Mesenchymal stem cell (in vitro differentiated cells and primary cell): ENCODE data around the gene ASB16.

Experiments
- DNase-seq: peaks from one replicate; pipeline ENCODE4 v3.0.0-alpha.2; 2013
- H2AFZ ChIP-seq: one replicate; pipeline ENCODE4 v1.6.1; 2013; ENCODE audit warnings: low read depth, mild to moderate bottlenecking, control low read depth, inconsistent platforms, low read length, moderate library complexity
- H2AK5ac ChIP-seq: 2 replicates; pipeline ENCODE4 v1.6.1; 2013; ENCODE audit warnings: low read length, moderate library complexity, mild to moderate bottlenecking, inconsistent platforms; ENCODE audit not compliant: severe bottlenecking
- H2BK120ac ChIP-seq: one replicate; pipeline ENCODE4 v1.6.1; 2013; ENCODE audit warnings: low read depth, mild to moderate bottlenecking, inconsistent platforms, low read length, moderate library complexity
- H2BK12ac ChIP-seq, 2 experiments: one replicate each; pipeline ENCODE4 v1.6.1; 2013; ENCODE audit warnings: inconsistent platforms in 2 of 2, low read length in 2 of 2, mild to moderate bottlenecking in 2 of 2, moderate library complexity in 2 of 2, control low read depth in 1 of 2
- H2BK15ac ChIP-seq: one replicate; pipeline ENCODE4 v1.6.1; 2013; ENCODE audit warnings: mild to moderate bottlenecking, low read depth, inconsistent platforms; ENCODE audit not compliant: poor library complexity, severe bottlenecking
- H2BK5ac ChIP-seq: 2 replicates; pipeline ENCODE4 v1.6.1; 2013; ENCODE audit warnings: low read depth, mild to moderate bottlenecking, low read length, control low read depth, inconsistent platforms; ENCODE audit not compliant: poor library complexity, severe bottlenecking
- H3K14ac ChIP-seq, 2 experiments: one replicate each; pipeline ENCODE4 v1.6.1; 2013; ENCODE audit warnings: inconsistent platforms in 2 of 2, low read length in 2 of 2, control low read depth in 1 of 2, mild to moderate bottlenecking in 1 of 2, moderate library complexity in 1 of 2
- H3K18ac ChIP-seq, 2 experiments: one replicate each; pipeline ENCODE4 v1.6.1; 2013; ENCODE audit warnings: inconsistent platforms in 2 of 2, low read length in 2 of 2, control low read depth in 1 of 2, low read depth in 1 of 2, mild to moderate bottlenecking in 1 of 2
- H3K23ac ChIP-seq, 2 experiments: one replicate each; pipeline ENCODE4 v1.6.1; 2013; ENCODE audit warnings: inconsistent platforms in 2 of 2, low read length in 2 of 2, mild to moderate bottlenecking in 2 of 2, moderate library complexity in 2 of 2, control low read depth in 1 of 2
- H3K27ac ChIP-seq: 2 replicates; pipeline ENCODE4 v1.5.1; 2013; ENCODE audit warnings: mild to moderate bottlenecking, moderate library complexity, low read length, control low read depth, inconsistent platforms; ENCODE audit not compliant: poor library complexity, severe bottlenecking
- H3K27me3 ChIP-seq, 2 experiments: 2 replicates each; pipeline versions ENCODE4 v1.6.1 to v1.7.0; 2013; ENCODE audit warnings: low read length in 2 of 2, mild to moderate bottlenecking in 2 of 2, moderate library complexity in 2 of 2, control low read depth in 1 of 2, inconsistent platforms in 1 of 2; ENCODE audit not compliant: control insufficient read depth in 1 of 2, insufficient read depth in 1 of 2
- H3K36me3 ChIP-seq, 2 experiments: 2 replicates each; pipeline versions ENCODE4 v1.6.1 to v1.7.0; 2013; ENCODE audit warnings: low read length in 2 of 2, control low read depth in 1 of 2, inconsistent platforms in 1 of 2, low read depth in 1 of 2, mild to moderate bottlenecking in 1 of 2; ENCODE audit not compliant: insufficient read depth in 2 of 2, control insufficient read depth in 1 of 2
- H3K4ac ChIP-seq, 2 experiments: one replicate each; pipeline ENCODE4 v1.6.1; 2013; ENCODE audit warnings: inconsistent platforms in 2 of 2, low read length in 2 of 2, mild to moderate bottlenecking in 2 of 2, moderate library complexity in 2 of 2, control low read depth in 1 of 2, low read depth in 1 of 2
- H3K4me1 ChIP-seq: 2 replicates; pipeline ENCODE4 v1.6.1; 2013; ENCODE audit warnings: low read depth, low read length, control low read depth; ENCODE audit not compliant: control insufficient read depth, insufficient read depth
- H3K4me2 ChIP-seq: 2 replicates; pipeline ENCODE4 v1.6.1; 2013; ENCODE audit warnings: low read length, mild to moderate bottlenecking, inconsistent platforms; ENCODE audit not compliant: poor library complexity, severe bottlenecking
- H3K4me3 ChIP-seq, 2 experiments: 2 replicates each; pipeline versions ENCODE4 v1.5.1 to v1.7.0; 2013; ENCODE audit warnings: low read length in 2 of 2, mild to moderate bottlenecking in 2 of 2, control low read depth in 1 of 2, low read depth in 1 of 2; ENCODE audit not compliant: insufficient read depth in 1 of 2
- H3K79me1 ChIP-seq: replicated peaks from 2 replicates; pipeline ENCODE4 v1.6.1; 2013; ENCODE audit warnings: mild to moderate bottlenecking, control low read depth, low read length, inconsistent platforms; ENCODE audit not compliant: poor library complexity, severe bottlenecking
- H3K9ac ChIP-seq: 2 replicates; pipeline ENCODE4 v1.7.0; 2013; ENCODE audit warnings: mild to moderate bottlenecking, low read length, moderate library complexity
- H3K9me3 ChIP-seq: 2 replicates; pipeline ENCODE4 v1.7.0; 2013; ENCODE audit warnings: mild to moderate bottlenecking, low read length; ENCODE audit not compliant: control insufficient read depth
- H4K8ac ChIP-seq: one replicate; pipeline ENCODE4 v1.6.1; 2013; ENCODE audit warnings: inconsistent platforms, mild to moderate bottlenecking, low read length, moderate library complexity
- H4K91ac ChIP-seq: one replicate; pipeline ENCODE4 v1.6.1; 2013; ENCODE audit warnings: mild to moderate bottlenecking, low read length, inconsistent platforms
- WGBS: methylation state at CpG from one replicate; pipeline ENCODE4 v1.1.7; 2013; ENCODE audit warnings: mixed read lengths; 5-methylcytosine and 5-hydroxymethylcytosine counted together

Gene ASB16

DNA sequence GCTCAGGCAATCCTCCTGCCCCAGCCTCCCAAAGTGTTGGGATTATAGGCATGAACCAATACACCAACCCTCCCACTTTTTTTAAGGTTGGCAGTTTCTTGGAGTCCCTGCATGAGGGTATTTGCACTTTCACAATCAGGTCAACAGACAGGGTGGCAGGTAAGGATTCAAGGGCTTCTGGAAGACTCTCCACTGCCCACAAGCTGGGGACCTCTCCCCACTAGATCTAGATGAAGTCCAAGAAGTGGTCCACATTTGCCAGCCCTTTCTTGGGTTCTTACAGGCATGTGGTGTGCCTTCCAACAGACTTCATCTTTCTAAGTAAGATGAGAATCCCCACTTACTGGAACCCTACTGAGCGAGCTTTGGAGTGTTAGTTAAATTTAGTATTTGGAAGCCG, 3.9 kb downstream of the ASB16 start:
- Histone ChIP-seq H2AK5ac (no peak overlapping the region), H3K4me3 (no peak overlapping the region), H3K79me1 (peaks cover 18% of the 10 kb centered on the region), H3K9ac (no peak overlapping the region), H2BK15ac (no peak overlapping the region), H3K4me2 (no peak overlapping the region), H4K8ac (no peak overlapping the region), H3K36me3 (peaks cover 31 to 36% of the 10 kb centered on the region in 2 experiments), H3K4ac (no peak overlapping the region), H3K9me3 (no peaks in the 10 kb centered on the region), H3K14ac (no peak overlapping the region), H3K27ac (no peak overlapping the region), H2AFZ (no peak overlapping the region), H2BK120ac (no peak overlapping the region), H3K4me1 (peaks cover 15% of the 10 kb centered on the region), H3K18ac (no peak overlapping the region), H4K91ac (no peak overlapping the region), H3K27me3 (no peaks in the 10 kb centered on the region), H3K23ac (no peak overlapping the region), H2BK5ac (no peak overlapping the region), H2BK12ac (no peak overlapping the region)
- DNase-seq: no peak
- 100% methylated on average over 1 of the region's 2 CpGs for WGBS

DNA sequence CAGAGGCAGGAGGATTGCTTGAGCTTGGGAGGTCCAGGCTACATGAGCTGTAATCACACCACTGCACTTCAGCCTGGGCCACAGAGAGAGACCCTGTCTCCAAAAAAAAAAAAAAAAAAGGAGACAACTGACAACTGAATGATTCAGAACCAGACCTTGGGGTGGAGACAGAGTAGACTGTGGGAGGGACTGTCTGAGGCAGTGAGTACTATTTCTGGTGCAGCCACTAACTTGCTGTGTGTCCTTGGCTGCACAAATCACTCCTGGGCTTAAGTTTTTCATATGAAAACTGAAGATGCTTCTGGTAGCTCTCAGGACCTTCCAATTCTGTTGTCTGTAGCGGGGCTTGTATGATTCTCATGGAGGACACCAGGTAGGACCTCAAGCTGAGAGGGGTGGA, 5.8 kb downstream of the ASB16 start:
- H2BK15ac ChIP-seq: no peak overlapping the region
- no peak overlapping the region for H3K27ac ChIP-seq
- no peak overlapping the region for H3K14ac ChIP-seq
- H2BK12ac ChIP-seq: no peak overlapping the region
- no peak overlapping the region for H2AFZ ChIP-seq
- peaks cover 31 to 36% of the 10 kb centered on the region in 2 experiments for H3K36me3 ChIP-seq
- H2BK5ac ChIP-seq: no peak overlapping the region
- no peak for DNase-seq
- 91% methylated on average over 1 of the region's 1 CpG for WGBS
- H3K79me1 ChIP-seq: peaks cover 18% of the 10 kb centered on the region
- peaks cover 7% of the 10 kb centered on the region for H3K4me1 ChIP-seq
- H3K4ac ChIP-seq: no peak overlapping the region
- H2BK120ac ChIP-seq: no peak overlapping the region
- H3K18ac ChIP-seq: no peak overlapping the region
- no peak overlapping the region for H2AK5ac ChIP-seq
- H3K23ac ChIP-seq: no peak overlapping the region
- H4K91ac ChIP-seq: no peak overlapping the region
- no peak overlapping the region for H3K4me3 ChIP-seq
- no peak overlapping the region for H3K9ac ChIP-seq
- H3K4me2 ChIP-seq: no peak overlapping the region
- H3K27me3 ChIP-seq: no peaks in the 10 kb centered on the region
- no peaks in the 10 kb centered on the region for H3K9me3 ChIP-seq
- no peak overlapping the region for H4K8ac ChIP-seq

DNA sequence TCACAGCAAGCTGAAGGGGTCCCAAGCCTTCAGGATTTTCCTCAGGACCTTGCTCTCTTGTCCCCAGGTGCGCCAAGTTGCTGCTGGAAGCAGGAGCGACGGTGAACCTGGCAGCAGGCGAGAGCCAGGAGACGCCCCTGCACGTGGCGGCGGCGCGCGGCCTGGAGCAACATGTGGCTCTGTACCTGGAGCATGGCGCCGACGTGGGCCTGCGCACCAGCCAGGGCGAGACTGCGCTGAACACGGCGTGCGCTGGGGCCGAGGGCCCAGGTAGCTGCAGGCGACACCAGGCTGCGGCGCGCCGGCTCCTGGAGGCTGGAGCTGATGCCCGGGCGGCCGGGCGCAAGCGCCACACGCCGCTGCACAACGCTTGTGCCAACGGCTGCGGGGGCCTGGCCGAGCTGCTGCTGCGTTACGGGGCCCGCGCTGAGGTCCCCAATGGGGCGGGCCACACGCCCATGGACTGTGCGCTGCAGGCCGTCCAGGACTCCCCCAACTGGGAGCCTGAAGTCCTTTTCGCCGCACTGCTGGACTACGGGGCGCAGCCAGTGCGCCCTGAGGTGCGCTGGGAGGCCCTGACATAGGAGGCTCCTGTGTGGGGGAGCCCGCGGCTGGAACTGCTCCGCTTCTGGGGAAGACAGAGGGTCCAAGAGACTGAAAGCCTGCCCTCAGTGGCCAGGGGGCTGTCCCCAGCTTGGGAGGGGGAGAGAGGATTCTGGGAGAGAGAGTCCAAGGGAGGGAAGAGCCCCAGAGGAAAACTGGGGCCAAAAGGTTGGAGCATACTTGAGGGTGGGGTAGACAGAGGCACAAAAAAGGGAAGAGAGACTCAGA, 6.4 kb downstream of the ASB16 start:
- H2BK5ac ChIP-seq: no peak overlapping the region

DNA sequence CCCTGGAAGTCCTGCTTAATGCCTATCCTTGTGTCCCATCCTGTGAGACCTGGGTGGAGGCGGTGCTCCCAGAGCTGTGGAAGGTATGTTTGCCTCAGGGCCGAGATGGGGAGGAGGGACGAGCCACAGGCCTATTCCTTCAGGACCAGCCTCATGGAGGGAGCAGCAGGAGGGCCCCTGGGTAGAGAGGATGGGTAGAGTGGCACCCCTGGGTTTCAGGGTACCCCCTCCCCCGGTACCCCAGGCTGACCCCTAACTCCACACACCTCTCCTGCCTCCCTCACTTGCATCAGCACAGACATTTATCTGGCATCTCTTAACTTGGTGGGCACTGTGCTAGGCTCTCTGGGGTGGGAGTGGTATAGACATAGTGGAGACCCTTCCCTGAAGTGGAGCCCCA, 7.1 kb downstream of the ASB16 start:
- no peaks in the 10 kb centered on the region for H3K9me3 ChIP-seq

More for the DNA sequence above, 6.4 kb downstream of the ASB16 start:
- Histone ChIP-seq H3K4me1 (peaks cover 5% of the 10 kb centered on the region), H3K9ac (no peak overlapping the region), H3K36me3 (peaks cover 34 to 35% of the 10 kb centered on the region in 2 experiments), H2BK12ac (no peak overlapping the region), H3K4me3 (no peak overlapping the region), H3K9me3 (no peaks in the 10 kb centered on the region), H3K79me1 (peaks cover 18% of the 10 kb centered on the region), H2BK15ac (no peak overlapping the region), H3K18ac (no peak overlapping the region), H4K91ac (peak overlapping the region; percentile 56), H3K27me3 (no peaks in the 10 kb centered on the region), H2AFZ (no peak overlapping the region), H4K8ac (no peak overlapping the region), H3K23ac (no peak overlapping the region), H3K4ac (no peak overlapping the region), H3K14ac (no peak overlapping the region), H3K4me2 (no peak overlapping the region), H2BK120ac (no peak overlapping the region), H3K27ac (no peak overlapping the region), H2AK5ac (no peak overlapping the region)
- no peak for DNase-seq
- 98% methylated on average over 54 of the region's 54 CpGs for WGBS

More for the DNA sequence above, 7.1 kb downstream of the ASB16 start:
- Histone ChIP-seq H2BK12ac (no peak overlapping the region), H3K36me3 (peaks cover 38 to 42% of the 10 kb centered on the region in 2 experiments), H2AK5ac (no peak overlapping the region), H3K4ac (no peak overlapping the region), H3K4me2 (no peak overlapping the region), H3K18ac (no peak overlapping the region), H3K27me3 (no peaks in the 10 kb centered on the region), H2BK5ac (no peak overlapping the region), H3K4me3 (no peak overlapping the region), H3K27ac (no peak overlapping the region), H2AFZ (no peak overlapping the region), H3K79me1 (peaks cover 21% of the 10 kb centered on the region), H2BK120ac (no peak overlapping the region), H4K8ac (no peak overlapping the region), H3K14ac (no peak overlapping the region), H4K91ac (no peak overlapping the region), H3K9ac (no peak overlapping the region), H3K23ac (no peak overlapping the region), H3K4me1 (peaks cover 2% of the 10 kb centered on the region), H2BK15ac (no peak overlapping the region)
- no peak for DNase-seq
- 97% methylated on average over 2 of the region's 4 CpGs for WGBS
